HEK293T (cell line): ENCODE results near the gene ZMAT5.

Experiments
- ARNT ChIP-seq: fragments of 450-650 bp; IDR thresholded peaks from 2 replicates; pipeline ENCODE4 v1.6.1; 2017; ENCODE audit warnings: mild to moderate bottlenecking
- BHLHE40 ChIP-seq: fragments of 450-650 bp; IDR thresholded peaks from 2 replicates; pipeline ENCODE4 v1.6.1; 2016; ENCODE audit warnings: mild to moderate bottlenecking, moderate library complexity, borderline replicate concordance
- CTBP1 ChIP-seq: fragments of 450-650 bp; IDR thresholded peaks from 2 replicates; pipeline ENCODE4 v1.6.1; 2016; ENCODE audit warnings: borderline replicate concordance
- ELF4 ChIP-seq: fragments of 450-650 bp; IDR thresholded peaks from 2 replicates; pipeline ENCODE4 v1.6.1; 2017; ENCODE audit warnings: antibody characterized with exemption
- FOXA1 ChIP-seq: fragments of 450-650 bp; IDR thresholded peaks from 2 replicates; pipeline ENCODE4 v1.6.1; 2016; ENCODE audit warnings: mild to moderate bottlenecking
- FOXK2 ChIP-seq: fragments of 450-650 bp; IDR thresholded peaks from 2 replicates; pipeline ENCODE4 v1.6.1; 2016; ENCODE audit warnings: mild to moderate bottlenecking
- FOXM1 ChIP-seq: fragments of 450-650 bp; IDR thresholded peaks from 2 replicates; pipeline ENCODE4 v1.6.1; 2017; ENCODE audit warnings: mild to moderate bottlenecking, borderline replicate concordance
- L3MBTL2 ChIP-seq: fragments of 450-650 bp; conservative IDR thresholded peaks from 2 replicates; pipeline ENCODE4 v1.6.1; 2016; ENCODE audit warnings: mild to moderate bottlenecking
- LEF1 ChIP-seq: fragments of 450-650 bp; IDR thresholded peaks from 2 replicates; pipeline ENCODE4 v1.6.1; 2017; ENCODE audit warnings: mild to moderate bottlenecking, borderline replicate concordance
- NFRKB ChIP-seq: fragments of 450-650 bp; IDR thresholded peaks from 2 replicates; pipeline ENCODE4 v1.6.1; 2016; ENCODE audit warnings: mild to moderate bottlenecking, moderate library complexity
- SP1 ChIP-seq: fragments of 450-650 bp; IDR thresholded peaks from 2 replicates; pipeline ENCODE4 v1.6.1; 2017
- SUZ12 ChIP-seq: fragments of 450-650 bp; IDR thresholded peaks from 2 replicates; pipeline ENCODE4 v1.6.1; 2016; ENCODE audit warnings: mild to moderate bottlenecking
- ZNF384 ChIP-seq: fragments of 450-650 bp; IDR thresholded peaks from 2 replicates; pipeline ENCODE4 v1.6.1; 2016
- TF ChIP-seq, protein P1 (sequence below): fragments of 450-650 bp; IDR thresholded peaks from 2 replicates; pipeline ENCODE4 v1.6.1; 2016

- TF ChIP-seq FOXA1 (no peak), SP1 (no peak), FOXM1 (no peak), L3MBTL2 (no peak), ARNT (no peak), ELF4 (no peak), FOXK2 (no peak), CTBP1 (no peak), LEF1 (no peak), BHLHE40 (no peak), SUZ12 (no peak), ZNF384 (no peak), NFRKB (no peak)
- TF ChIP-seq, protein P1, sequence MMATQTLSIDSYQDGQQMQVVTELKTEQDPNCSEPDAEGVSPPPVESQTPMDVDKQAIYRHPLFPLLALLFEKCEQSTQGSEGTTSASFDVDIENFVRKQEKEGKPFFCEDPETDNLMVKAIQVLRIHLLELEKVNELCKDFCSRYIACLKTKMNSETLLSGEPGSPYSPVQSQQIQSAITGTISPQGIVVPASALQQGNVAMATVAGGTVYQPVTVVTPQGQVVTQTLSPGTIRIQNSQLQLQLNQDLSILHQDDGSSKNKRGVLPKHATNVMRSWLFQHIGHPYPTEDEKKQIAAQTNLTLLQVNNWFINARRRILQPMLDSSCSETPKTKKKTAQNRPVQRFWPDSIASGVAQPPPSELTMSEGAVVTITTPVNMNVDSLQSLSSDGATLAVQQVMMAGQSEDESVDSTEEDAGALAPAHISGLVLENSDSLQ = no peak
These were observed 5.4 kb upstream of the ZMAT5 start for GRCh38 chr22:29772170-29772641.
